B cell (primary cell): ENCODE measurements around the gene PCDHB3.

ENCODE experiments used
- EZH2 ChIP-seq: IDR thresholded peaks from 2 replicates; pipeline ENCODE4 v1.6.1; 2012; ENCODE audit warnings: borderline replicate concordance, low read depth, mild to moderate bottlenecking, moderate library complexity, low read length; ENCODE audit not compliant: insufficient read depth, poor library complexity, severe bottlenecking
- TF ChIP-seq, protein P1 (sequence below): fragments of 200-600 bp; IDR thresholded peaks from one replicate; pipeline ENCODE4 v1.8.0; 2022; ENCODE audit warnings: antibody characterized with exemption, mild to moderate bottlenecking

DNA sequence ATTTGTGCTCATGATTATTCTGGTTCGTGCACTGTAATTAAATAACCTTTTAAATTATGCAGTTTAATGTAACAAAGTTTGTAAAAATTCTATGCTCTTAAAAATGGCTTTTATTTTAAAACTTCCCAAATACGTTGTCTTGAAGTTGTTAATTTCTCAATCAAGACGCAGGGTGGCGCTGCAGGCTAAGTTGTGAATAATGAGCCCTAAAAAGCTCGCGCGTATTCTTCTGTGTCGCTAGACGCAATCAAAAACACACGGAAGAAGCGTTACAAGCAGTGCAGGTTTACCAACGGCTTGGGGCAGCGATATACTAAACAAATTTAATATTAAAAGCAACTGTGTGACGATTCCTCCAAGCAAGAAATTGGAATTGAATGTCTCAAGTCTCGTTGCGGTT lies 21.3 kb downstream of the PCDHB3 start, which contains the start of gene PCDHB4:
- TF ChIP-seq, protein P1, sequence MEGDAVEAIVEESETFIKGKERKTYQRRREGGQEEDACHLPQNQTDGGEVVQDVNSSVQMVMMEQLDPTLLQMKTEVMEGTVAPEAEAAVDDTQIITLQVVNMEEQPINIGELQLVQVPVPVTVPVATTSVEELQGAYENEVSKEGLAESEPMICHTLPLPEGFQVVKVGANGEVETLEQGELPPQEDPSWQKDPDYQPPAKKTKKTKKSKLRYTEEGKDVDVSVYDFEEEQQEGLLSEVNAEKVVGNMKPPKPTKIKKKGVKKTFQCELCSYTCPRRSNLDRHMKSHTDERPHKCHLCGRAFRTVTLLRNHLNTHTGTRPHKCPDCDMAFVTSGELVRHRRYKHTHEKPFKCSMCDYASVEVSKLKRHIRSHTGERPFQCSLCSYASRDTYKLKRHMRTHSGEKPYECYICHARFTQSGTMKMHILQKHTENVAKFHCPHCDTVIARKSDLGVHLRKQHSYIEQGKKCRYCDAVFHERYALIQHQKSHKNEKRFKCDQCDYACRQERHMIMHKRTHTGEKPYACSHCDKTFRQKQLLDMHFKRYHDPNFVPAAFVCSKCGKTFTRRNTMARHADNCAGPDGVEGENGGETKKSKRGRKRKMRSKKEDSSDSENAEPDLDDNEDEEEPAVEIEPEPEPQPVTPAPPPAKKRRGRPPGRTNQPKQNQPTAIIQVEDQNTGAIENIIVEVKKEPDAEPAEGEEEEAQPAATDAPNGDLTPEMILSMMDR, result no peak
- TF ChIP-seq EZH2, result no peak
